Nephron progenitor cell (in vitro differentiated cells): ENCODE results near the gene JMJD8.

Source experiments
- DNase-seq: peaks from one replicate; pipeline ENCODE4 v3.0.0; 2021
- H3K27ac Mint-ChIP-seq: 2 replicates; pipeline ENCODE4 v1.8.0; 2021; ENCODE audit warnings: mild to moderate bottlenecking, moderate library complexity, mixed read lengths
- H3K27me3 Mint-ChIP-seq: 2 replicates; pipeline ENCODE4 v1.8.0; 2021; ENCODE audit warnings: mild to moderate bottlenecking, low read depth, mixed read lengths; ENCODE audit not compliant: poor library complexity
- H3K36me3 Mint-ChIP-seq: 2 replicates; pipeline ENCODE4 v1.8.0; 2021; ENCODE audit warnings: low read depth, mixed read lengths
- H3K4me1 Mint-ChIP-seq: 2 replicates; pipeline ENCODE4 v1.8.0; 2021; ENCODE audit warnings: mixed read lengths
- H3K4me3 Mint-ChIP-seq: 2 replicates; pipeline ENCODE4 v1.8.0; 2021; ENCODE audit warnings: mild to moderate bottlenecking, moderate library complexity, mixed read lengths
- H3K9me3 Mint-ChIP-seq: 2 replicates; pipeline ENCODE4 v1.8.0; 2021; ENCODE audit warnings: mild to moderate bottlenecking, moderate library complexity, mixed read lengths
- CTCF ChIP-seq: fragments of 200-600 bp; sonication (generic); IDR thresholded peaks from 2 replicates; pipeline ENCODE4 v1.5.0; 2021; ENCODE audit warnings: antibody characterized with exemption

The JMJD8 gene

GRCh38 chr16:719815-720446 is 35.8 kb upstream of the JMJD8 start:
- DNase-seq = no peak
- Mint-ChIP-seq H3K4me1 (peaks cover 27% of the 10 kb centered on the region), H3K4me3 (peak overlapping the region; percentile 86), H3K27ac (peak overlapping the region; percentile 96), H3K9me3 (no peaks in the 10 kb centered on the region), H3K27me3 (peaks cover 3% of the 10 kb centered on the region), H3K36me3 (no peaks in the 10 kb centered on the region)
- TF ChIP-seq CTCF = no peak

GRCh38 chr16:718922-719321 is 34.8 kb upstream of the JMJD8 start:
- H3K27ac Mint-ChIP-seq = peak overlapping the region; percentile 83
- peaks cover 27% of the 10 kb centered on the region for H3K4me1 Mint-ChIP-seq
- DNase-seq = no peak
- H3K36me3 Mint-ChIP-seq = no peaks in the 10 kb centered on the region
- H3K27me3 Mint-ChIP-seq = peaks cover 6% of the 10 kb centered on the region
- no peak for TF ChIP-seq CTCF
- peak overlapping the region; percentile 86 for H3K4me3 Mint-ChIP-seq
- no peaks in the 10 kb centered on the region for H3K9me3 Mint-ChIP-seq

- Mint-ChIP-seq H3K36me3 (no peaks in the 10 kb centered on the region), H3K4me1 (peaks cover 27% of the 10 kb centered on the region), H3K27ac (no peak overlapping the region), H3K27me3 (peaks cover 11% of the 10 kb centered on the region), H3K9me3 (no peaks in the 10 kb centered on the region), H3K4me3 (no peak overlapping the region)
- no peak for DNase-seq
- TF ChIP-seq CTCF = no peak
These were observed 34.3 kb upstream of the JMJD8 start for GRCh38 chr16:718389-718788.

GRCh38 chr16:717450-718245 is 33.5 kb upstream of the JMJD8 start:
- no peak for TF ChIP-seq CTCF
- Mint-ChIP-seq H3K9me3 (no peaks in the 10 kb centered on the region), H3K27me3 (peaks cover 15% of the 10 kb centered on the region), H3K4me3 (no peak overlapping the region), H3K4me1 (peaks cover 30% of the 10 kb centered on the region), H3K27ac (no peak overlapping the region), H3K36me3 (no peaks in the 10 kb centered on the region)
- no peak for DNase-seq

DNA sequence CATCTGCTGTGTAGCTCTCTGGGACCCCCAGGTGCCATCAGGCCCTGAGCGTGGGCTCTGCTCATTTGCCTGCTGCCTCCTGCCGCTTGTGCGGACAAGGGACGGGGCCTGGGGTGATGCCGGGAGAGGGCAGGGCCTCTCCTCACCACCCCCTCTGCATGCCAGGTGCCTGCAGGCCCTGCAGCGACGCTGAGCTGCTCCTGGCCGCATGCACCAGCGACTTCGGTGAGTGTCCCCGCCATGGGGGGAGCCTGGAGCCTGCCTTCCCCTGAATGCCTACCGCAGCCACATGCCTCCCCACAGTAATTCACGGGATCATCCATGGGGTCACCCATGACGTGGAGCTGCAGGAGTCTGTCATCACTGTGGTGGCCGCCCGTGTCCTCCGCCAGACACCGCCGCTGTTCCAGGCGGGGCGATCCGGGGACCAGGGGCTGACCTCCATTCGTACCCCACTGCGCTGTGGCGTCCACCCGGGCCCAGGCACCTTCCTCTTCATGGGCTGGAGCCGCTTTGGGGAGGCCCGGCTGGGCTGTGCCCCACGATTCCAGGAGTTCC is 32.7 kb upstream of the JMJD8 start:
- H3K4me1 Mint-ChIP-seq = peaks cover 32% of the 10 kb centered on the region
- H3K36me3 Mint-ChIP-seq = no peaks in the 10 kb centered on the region
- no peak overlapping the region for H3K27ac Mint-ChIP-seq
- no peak for TF ChIP-seq CTCF
- no peak for DNase-seq
- H3K9me3 Mint-ChIP-seq = no peaks in the 10 kb centered on the region
- H3K4me3 Mint-ChIP-seq = peak overlapping the region; percentile 80
- H3K27me3 Mint-ChIP-seq = peaks cover 21% of the 10 kb centered on the region
